Tibial nerve (tissue), 4 donors: ENCODE data around the gene ADGRL4. TPM values are rescaled to one million over a fixed set of nuclear protein-coding genes. Genes with fewer than 3 reads are reported as not detected.
"Not testable (repeated sequence)": the region's sequence is repeated elsewhere in the genome, so short reads cannot be mapped to it uniquely, and the experiment has no call there.

ENCODE experiments used
- DNase-seq, 2 donors: peaks; one replicate each; pipeline ENCODE4 v3.0.0-alpha.2; 2019; ENCODE audit warnings: low spot score in 2 of 2
- H3K27ac ChIP-seq, 4 donors: fragments of 200-600 bp; sonication (generic) in 3 of 4; one replicate each; pipeline ENCODE4 v1.5.1; 2017 to 2019; ENCODE audit warnings: mild to moderate bottlenecking in 1 of 4
- H3K27me3 ChIP-seq, 2 donors: fragments of 200-600 bp; sonication (generic) in 1 of 2; one replicate each; pipeline versions ENCODE4 v1.5.1 to v1.6.0; 2017 to 2019
- H3K36me3 ChIP-seq, 3 donors: fragments of 200-600 bp; sonication (generic); one replicate each; pipeline ENCODE4 v1.5.1; 2018 to 2019
- H3K4me1 ChIP-seq, 4 donors: fragments of 200-600 bp; sonication (generic) in 3 of 4; one replicate each; pipeline ENCODE4 v1.5.1; 2017 to 2019
- H3K4me3 ChIP-seq, 4 donors: fragments of 200-600 bp; sonication (generic) in 3 of 4; one replicate each; pipeline ENCODE4 v1.5.1; 2017 to 2019; ENCODE audit warnings: mild to moderate bottlenecking in 1 of 4, moderate library complexity in 1 of 4
- H3K9me3 ChIP-seq, 4 donors: fragments of 200-600 bp; sonication (generic) in 3 of 4; one replicate each; pipeline ENCODE4 v1.5.1; 2017 to 2019
- CTCF ChIP-seq, 5 experiments: fragments of 200-600 bp in 3 of 5; fragments of 450-650 bp in 2 of 5; sonication (generic) in 3 of 5; IDR thresholded peaks; one replicate each; pipeline ENCODE4 v1.5.1; 2016 to 2019; ENCODE audit warnings: antibody characterized with exemption in 5 of 5, mild to moderate bottlenecking in 3 of 5, moderate library complexity in 2 of 5
- EP300 ChIP-seq, 2 donors: sonication (generic); formaldehyde crosslinking; IDR thresholded peaks; one replicate each; pipeline ENCODE4 v1.6.1; 2017; ENCODE audit warnings: antibody characterized with exemption in 2 of 2, mild to moderate bottlenecking in 1 of 2
- POLR2A ChIP-seq, 2 donors: fragments of 450-650 bp; IDR thresholded peaks; one replicate each; pipeline ENCODE4 v1.6.1; 2017; ENCODE audit warnings: antibody characterized with exemption in 2 of 2, mild to moderate bottlenecking in 2 of 2, moderate library complexity in 2 of 2
- WGBS, 2 donors: methylation state at CpG; one replicate each; pipeline ENCODE4 v1.1.5; 2018; 5-methylcytosine and 5-hydroxymethylcytosine counted together
- total RNA-seq, 4 donors: library from RNA; depleted of rRNA; stranded (reverse); fragments of >200 nt; gene quantifications; one replicate each; pipeline ENCODE4 v1.1.0, GENCODE V29; 2016

ADGRL4 gene
- total RNA-seq, 4 donors from 2014 or later = 17.0 to 54.0 (median 33.5) TPM

DNA sequence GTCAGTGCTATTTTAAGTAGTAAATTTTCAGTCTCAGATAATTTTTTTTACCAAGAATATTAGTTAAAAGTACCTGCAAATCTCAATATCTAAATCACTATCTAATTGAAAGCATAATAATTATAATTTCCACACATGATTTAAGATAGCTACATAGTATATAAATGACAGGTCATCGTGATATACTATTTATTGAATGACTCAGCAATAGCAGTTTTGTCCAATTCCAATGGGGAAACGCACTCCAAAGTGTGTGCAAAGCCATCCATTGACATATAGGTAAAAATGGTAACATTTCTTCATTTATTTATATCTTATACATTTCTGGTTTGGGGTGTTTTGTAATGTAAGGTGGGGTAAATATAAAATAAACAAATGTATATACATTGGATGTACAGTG lies 19.5 kb downstream of the ADGRL4 start:
- DNase-seq = no peak
- Histone ChIP-seq H3K4me1 (no peaks in the 10 kb centered on the region), H3K27ac (no peak overlapping the region), H3K27me3 (no peaks in the 10 kb centered on the region), H3K36me3 (no peaks in the 10 kb centered on the region), H3K9me3 (no peaks in the 10 kb centered on the region), H3K4me3 (no peak overlapping the region)
- no peak for TF ChIP-seq CTCF (IDR thresholded peaks at IDR 0.05)
- no peak for TF ChIP-seq EP300 (IDR thresholded peaks at IDR 0.05)
- TF ChIP-seq POLR2A (IDR thresholded peaks at IDR 0.05) = no peak
- 86 to 92% methylated on average over 2 of the region's 2 CpGs for WGBS, 2 donors

GRCh38 chr1:78980511-78980910 lies 26.0 kb downstream of the ADGRL4 start:
- 36 to 44% methylated on average over 3 of the region's 3 CpGs for WGBS, 2 donors

GRCh38 chr1:78972723-78973122 lies 33.8 kb downstream of the ADGRL4 start:
- Histone ChIP-seq H3K36me3 (no peaks in the 10 kb centered on the region), H3K9me3 (peaks cover 0 to 4% (median 0%) of the 10 kb centered on the region in 4 donors), H3K27ac (no peak overlapping the region), H3K4me3 (no peak overlapping the region), H3K4me1 (no peaks in the 10 kb centered on the region), H3K27me3 (no peaks in the 10 kb centered on the region)
- no peak for DNase-seq
- TF ChIP-seq CTCF (IDR thresholded peaks at IDR 0.05) (no peak), EP300 (IDR thresholded peaks at IDR 0.05) (no peak), POLR2A (IDR thresholded peaks at IDR 0.05) (no peak)
- 76 to 77% methylated on average over 2 of the region's 2 CpGs for WGBS, 2 donors

More at GRCh38 chr1:78980511-78980910, 26.0 kb downstream of the ADGRL4 start:
- TF ChIP-seq CTCF (IDR thresholded peaks at IDR 0.05) (no peak), EP300 (IDR thresholded peaks at IDR 0.05) (no peak), POLR2A (IDR thresholded peaks at IDR 0.05) (no peak)
- DNase-seq = no peak
- Histone ChIP-seq H3K36me3 (no peaks in the 10 kb centered on the region), H3K27me3 (no peaks in the 10 kb centered on the region), H3K27ac (no peak overlapping the region), H3K4me3 (no peak overlapping the region), H3K9me3 (no peaks in the 10 kb centered on the region), H3K4me1 (no peaks in the 10 kb centered on the region)

DNA sequence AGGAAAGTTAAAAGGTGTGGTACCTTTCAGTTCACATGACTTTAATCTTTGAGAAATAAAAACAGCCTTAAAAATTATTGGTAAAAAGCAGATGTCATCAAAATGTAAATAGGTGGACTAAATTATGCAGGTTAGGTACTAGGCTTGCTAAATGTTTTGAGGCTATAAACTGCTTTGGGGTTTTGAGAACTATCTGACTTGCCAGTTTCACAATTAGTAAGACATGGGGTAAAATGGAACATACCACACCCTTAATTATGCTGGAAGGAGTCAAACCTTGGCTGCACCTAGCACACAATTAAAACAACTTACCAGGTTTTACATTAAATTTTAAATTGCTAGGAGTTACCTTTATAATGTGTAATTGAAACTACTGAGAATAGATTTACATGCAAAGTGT lies 39.4 kb downstream of the ADGRL4 start:
- H3K4me1 ChIP-seq, H3K4me3 ChIP-seq, H3K36me3 ChIP-seq, H3K27me3 ChIP-seq, DNase-seq, H3K27ac ChIP-seq: not testable (repeated sequence)
- peaks cover 0 to 15% (median 0%) of the 10 kb centered on the region in 4 donors for H3K9me3 ChIP-seq

- no peak for DNase-seq
- no peak overlapping the region for H3K4me3 ChIP-seq
- no peaks in the 10 kb centered on the region for H3K27me3 ChIP-seq
- no peak overlapping the region for H3K27ac ChIP-seq
- H3K9me3 ChIP-seq = peaks cover 0 to 3% (median 0%) of the 10 kb centered on the region in 4 donors
- H3K4me1 ChIP-seq = no peaks in the 10 kb centered on the region
- 32 to 41% methylated on average over 2 of the region's 2 CpGs for WGBS, 2 donors
- TF ChIP-seq EP300 (IDR thresholded peaks at IDR 0.05) = no peak
- no peaks in the 10 kb centered on the region for H3K36me3 ChIP-seq
Measured at GRCh38 chr1:78958711-78959110, 47.8 kb downstream of the ADGRL4 start.

DNA sequence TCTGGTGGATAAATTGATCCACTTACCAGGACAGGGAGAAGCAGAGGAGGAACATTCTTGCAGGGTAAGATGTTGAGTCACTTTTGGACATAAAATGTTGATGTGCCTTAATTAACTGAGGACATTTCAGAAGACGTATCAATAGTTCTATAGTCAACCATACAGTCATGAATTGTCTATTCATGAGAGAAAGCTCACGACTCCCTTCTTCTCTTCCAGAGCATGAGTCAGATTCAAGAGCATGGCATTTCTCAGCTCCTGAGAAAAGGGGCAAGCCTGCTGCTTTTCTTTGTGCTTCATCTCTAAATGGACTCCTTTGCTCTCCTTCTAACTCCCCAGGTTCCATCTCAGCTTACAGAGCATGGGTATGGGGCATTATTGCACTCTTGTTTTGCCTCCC lies 55.7 kb downstream of the ADGRL4 start:
- Histone ChIP-seq H3K36me3 (no peaks in the 10 kb centered on the region), H3K4me3 (no peak overlapping the region), H3K4me1 (no peaks in the 10 kb centered on the region), H3K27ac (no peak overlapping the region), H3K9me3 (no peaks in the 10 kb centered on the region), H3K27me3 (no peaks in the 10 kb centered on the region)
- WGBS, 2 donors = 53 to 54% methylated on average over 2 of the region's 2 CpGs
- DNase-seq = no peak
- TF ChIP-seq POLR2A (IDR thresholded peaks at IDR 0.05) (no peak), CTCF (IDR thresholded peaks at IDR 0.05) (no peak), EP300 (IDR thresholded peaks at IDR 0.05) (no peak)
